H9 (cell line): Measurements from ENCODE around the gene VAV1. TPM values are rescaled to one million over a fixed set of nuclear protein-coding genes. Genes with fewer than 3 reads are reported as not detected.
A peak's percentile ranks its signal among the peaks of the same experiment; 100 is the strongest.

Source experiments
- DNase-seq: peaks from one replicate; pipeline ENCODE4 v3.0.0-alpha.2; 2017
- H2AFZ ChIP-seq: one replicate; pipeline ENCODE4 v1.6.1; 2013; ENCODE audit warnings: mild to moderate bottlenecking, low read length, control low read depth, moderate library complexity
- H2AK5ac ChIP-seq: 2 replicates; pipeline ENCODE4 v1.6.1; 2013; ENCODE audit warnings: low read length, control low read depth, mixed read lengths; ENCODE audit not compliant: insufficient read length
- H2BK120ac ChIP-seq: one replicate; pipeline ENCODE4 v1.6.1; 2013; ENCODE audit warnings: low read depth, mild to moderate bottlenecking, low read length, control low read depth, inconsistent platforms; ENCODE audit not compliant: poor library complexity, severe bottlenecking
- H2BK12ac ChIP-seq: 2 replicates; pipeline ENCODE4 v1.6.1; 2013; ENCODE audit warnings: low read length, control low read depth, mixed read lengths, low read depth; ENCODE audit not compliant: insufficient read length
- H2BK15ac ChIP-seq: 2 replicates; pipeline ENCODE4 v1.6.1; 2013; ENCODE audit warnings: low read depth, low read length, control low read depth
- H2BK20ac ChIP-seq: one replicate; pipeline ENCODE4 v1.6.1; 2013; ENCODE audit warnings: low read depth, mild to moderate bottlenecking, low read length, control low read depth, inconsistent platforms; ENCODE audit not compliant: poor library complexity, severe bottlenecking
- H2BK5ac ChIP-seq: 2 replicates; pipeline ENCODE4 v1.6.1; 2013; ENCODE audit warnings: low read length, control low read depth, mixed read lengths; ENCODE audit not compliant: insufficient read length
- H3K14ac ChIP-seq: 2 replicates; pipeline ENCODE4 v1.6.1; 2013; ENCODE audit warnings: low read length, control low read depth; ENCODE audit not compliant: insufficient read depth
- H3K18ac ChIP-seq: 2 replicates; pipeline ENCODE4 v1.6.1; 2013; ENCODE audit warnings: low read depth, mild to moderate bottlenecking, mixed read lengths, low read length, control low read depth; ENCODE audit not compliant: insufficient read length
- H3K23ac ChIP-seq: 2 replicates; pipeline ENCODE4 v1.6.1; 2013; ENCODE audit warnings: low read length, control low read depth, mixed read lengths, low read depth; ENCODE audit not compliant: insufficient read length
- H3K23me2 ChIP-seq: 2 replicates; pipeline ENCODE4 v1.6.1; 2013; ENCODE audit warnings: low read depth, mild to moderate bottlenecking, mixed read lengths, low read length, control low read depth; ENCODE audit not compliant: insufficient read length, poor library complexity, severe bottlenecking
- H3K27ac ChIP-seq: 2 replicates; pipeline ENCODE4 v1.5.1; 2013; ENCODE audit warnings: low read length, control low read depth, mixed read lengths, low read depth; ENCODE audit not compliant: insufficient read length
- H3K27me3 ChIP-seq: 2 replicates; pipeline ENCODE4 v1.6.1; 2013; ENCODE audit warnings: low read length, control low read depth, inconsistent platforms; ENCODE audit not compliant: insufficient read depth
- H3K4ac ChIP-seq: 2 replicates; pipeline ENCODE4 v1.6.1; 2013; ENCODE audit warnings: low read depth, mild to moderate bottlenecking, control low read depth, inconsistent platforms, low read length, moderate library complexity
- H3K4me1 ChIP-seq: 2 replicates; pipeline ENCODE4 v1.6.1; 2013; ENCODE audit warnings: low read length, control low read depth, inconsistent platforms; ENCODE audit not compliant: insufficient read depth
- H3K4me2 ChIP-seq: 2 replicates; pipeline ENCODE4 v1.6.1; 2013; ENCODE audit warnings: low read length, control low read depth, mixed read lengths; ENCODE audit not compliant: insufficient read length, insufficient read depth
- H3K56ac ChIP-seq: 2 replicates; pipeline ENCODE4 v1.6.1; 2013; ENCODE audit warnings: low read depth, mild to moderate bottlenecking, mixed read lengths, low read length, control low read depth; ENCODE audit not compliant: insufficient read length
- H3K79me1 ChIP-seq: 2 replicates; pipeline ENCODE4 v1.6.1; 2013; ENCODE audit warnings: low read depth, mild to moderate bottlenecking, moderate library complexity, low read length, control low read depth, inconsistent platforms; ENCODE audit not compliant: insufficient read depth, poor library complexity, severe bottlenecking
- H3K79me2 ChIP-seq: 2 replicates; pipeline ENCODE4 v1.6.1; 2013; ENCODE audit warnings: low read length, control low read depth, inconsistent platforms; ENCODE audit not compliant: insufficient read depth
- H3K9ac ChIP-seq: 2 replicates; pipeline ENCODE4 v1.6.1; 2013; ENCODE audit warnings: low read length, control low read depth, mixed read lengths; ENCODE audit not compliant: insufficient read length; ENCODE audit errors: extremely low read depth
- H3K9me3 ChIP-seq: one replicate; pipeline ENCODE4 v1.6.1; 2013; ENCODE audit warnings: low read depth, low read length, inconsistent platforms; ENCODE audit not compliant: control insufficient read depth
- H3T11ph ChIP-seq: one replicate; pipeline ENCODE4 v1.6.1; 2013; ENCODE audit warnings: mild to moderate bottlenecking, low read length, control low read depth, inconsistent platforms
- H4K20me1 ChIP-seq: one replicate; pipeline ENCODE4 v1.6.1; 2013; ENCODE audit not compliant: control insufficient read depth, insufficient read length, insufficient read depth
- H4K5ac ChIP-seq: 2 replicates; pipeline ENCODE4 v1.6.1; 2013; ENCODE audit warnings: low read depth, mild to moderate bottlenecking, mixed read lengths, low read length, control low read depth; ENCODE audit not compliant: insufficient read length
- H4K8ac ChIP-seq: replicated peaks from 2 replicates; pipeline ENCODE4 v1.6.1; 2013; ENCODE audit warnings: low read length, control low read depth, mixed read lengths, low read depth; ENCODE audit not compliant: insufficient read length
- H4K91ac ChIP-seq: 2 replicates; pipeline ENCODE4 v1.6.1; 2013; ENCODE audit warnings: low read depth, mild to moderate bottlenecking, moderate library complexity, mixed read lengths, low read length, control low read depth; ENCODE audit not compliant: insufficient read length
- H3K27ac Mint-ChIP-seq, 3 experiments: 2 replicates in 2 of 3; 3 replicates in 1 of 3; pipeline ENCODE4 v1.8.0; 2020 to 2021; ENCODE audit warnings: mixed read lengths in 3 of 3, mild to moderate bottlenecking in 1 of 3, moderate library complexity in 1 of 3
- H3K27me3 Mint-ChIP-seq: 2 replicates; pipeline ENCODE4 v1.8.0; 2021; ENCODE audit warnings: low read depth, mild to moderate bottlenecking, moderate library complexity, mixed read lengths
- H3K36me3 Mint-ChIP-seq, 3 experiments: 2 replicates in 2 of 3; 3 replicates in 1 of 3; pipeline ENCODE4 v1.8.0; 2020 to 2021; ENCODE audit warnings: low read depth in 3 of 3, mixed read lengths in 3 of 3; ENCODE audit not compliant: insufficient read depth in 1 of 3
- H3K4me1 Mint-ChIP-seq, 2 experiments: 2 replicates each; pipeline ENCODE4 v1.8.0; 2020; ENCODE audit warnings: mixed read lengths in 2 of 2
- H3K4me3 Mint-ChIP-seq, 2 experiments: 2 replicates in 1 of 2; 3 replicates in 1 of 2; pipeline ENCODE4 v1.8.0; 2020 to 2021; ENCODE audit warnings: mild to moderate bottlenecking in 2 of 2, mixed read lengths in 2 of 2, moderate library complexity in 1 of 2
- H3K9me3 Mint-ChIP-seq, 2 experiments: 2 replicates in 1 of 2; 3 replicates in 1 of 2; pipeline ENCODE4 v1.8.0; 2020; ENCODE audit warnings: mild to moderate bottlenecking in 2 of 2, mixed read lengths in 2 of 2, moderate library complexity in 1 of 2
- CTCF ChIP-seq: fragments of 200-600 bp; sonication (generic); conservative IDR thresholded peaks from 3 replicates; pipeline ENCODE4 v1.8.0; 2021; ENCODE audit warnings: antibody characterized with exemption, mild to moderate bottlenecking
- WGBS: extraction: QIAGEN DNeasy Blood & Tissue Kit; methylation state at CpG from one replicate; pipeline ENCODE4 v1.1.7; 2013; ENCODE audit warnings: missing lambda C conversion rate, low lambda C conversion rate, mixed read lengths; ENCODE audit not compliant: insufficient read length; ENCODE audit errors: extremely low coverage; 5-methylcytosine and 5-hydroxymethylcytosine counted together
- total RNA-seq: library from RNA; stranded (reverse); gene quantifications from 2 replicates; pipeline ENCODE4 v1.2.1, GENCODE V29; 2021

Gene VAV1
- total RNA-seq, 1 experiment from 2014 or later, result 0.90 TPM

- Mint-ChIP-seq H3K27ac (peak overlapping the region; percentile 93 to 98 (median 97)), H3K9me3 (peaks cover 0 to 2% of the 10 kb centered on the region in 2 experiments; a peak in 2 of 5 replicates), H3K4me1 (peaks cover 19 to 23% of the 10 kb centered on the region in 2 experiments), H3K36me3 (peaks cover 4 to 11% (median 7%) of the 10 kb centered on the region in 3 experiments; a peak in 4 of 7 replicates), H3K27me3 (no peaks in the 10 kb centered on the region), H3K4me3 (peak overlapping the region; percentile 81 to 91)
- Histone ChIP-seq H4K5ac (no peak overlapping the region), H3K79me1 (no peaks in the 10 kb centered on the region), H3K9ac (peak overlapping the region; percentile 79), H3K27ac (peak overlapping the region; percentile 92), H3K23ac (no peak overlapping the region), H4K20me1 (peaks cover 5% of the 10 kb centered on the region), H2BK5ac (no peak overlapping the region), H4K8ac (peak overlapping the region; percentile 21), H2BK15ac (no peak overlapping the region), H3K4ac (no peak overlapping the region), H4K91ac (peak overlapping the region; percentile 60), H3K23me2 (peaks cover 16% of the 10 kb centered on the region), H3K18ac (peak overlapping the region; percentile 77), H2BK120ac (no peak overlapping the region), H3K56ac (peak overlapping the region; percentile 25), H2AFZ (no peak overlapping the region), H3K4me2 (peak overlapping the region; percentile 98), H2BK12ac (no peak overlapping the region), H3K4me1 (0 out of 2 replicates have a peak, but pooled peaks cover 2% of the 10 kb centered on the region), H3K27me3 (no peaks in the 10 kb centered on the region), H3K14ac (0 out of 2 replicates have a peak overlapping the region, but pooled peaks have one; percentile 38), H3T11ph (no peak overlapping the region), H2AK5ac (no peak overlapping the region), H3K9me3 (no peaks in the 10 kb centered on the region), H2BK20ac (no peak overlapping the region), H3K79me2 (no peaks in the 10 kb centered on the region; the same call in 1 of the 2 replicates)
- WGBS, result no CpG with 5 or more reads among the region's 8 CpGs
- DNase-seq, result peak; percentile 98
- no peak for TF ChIP-seq CTCF
Measured at GRCh38 chr19:6765738-6766356, 6.7 kb upstream of the VAV1 start.
